GM12878 (cell line): ENCODE results near the gene SERINC5. TPM values are rescaled to one million over a fixed set of nuclear protein-coding genes. Genes with fewer than 3 reads are reported as not detected.

Source experiments
- ATAC-seq: fragments of 200-7000 bp; cut with Tn5 transposase; 3 replicates; pipeline ENCODE4 v1.9.1; 2020; ENCODE audit warnings: mild to moderate bottlenecking, moderate library complexity
- BruUV-seq: library from RNA; stranded (reverse); fragments of 400-500 nt; replicated peaks from 2 replicates; lab custom pipeline; 2021; lab: Mats Ljungman, UMichigan
- CTCF ChIA-PET: fragments of 300-600 bp; sonication (Branson Sonifier 250); formaldehyde crosslinking; extraction: SDS; loops from one replicate; lab custom pipeline; 2021; ENCODE audit warnings: inconsistent platforms; lab: Yijun Ruan, JAX
- POLR2A ChIA-PET: fragments of 350-600 bp; formaldehyde crosslinking; extraction: SDS; loops from one replicate; lab custom pipeline; 2021; ENCODE audit warnings: inconsistent platforms; lab: Charles Lee
- RAD21 ChIA-PET: fragments of 300-600 bp; sonication (Branson Sonifier 250); formaldehyde crosslinking; loops from one replicate; lab custom pipeline; 2023; ENCODE audit warnings: antibody characterized with exemption; ENCODE audit not compliant: unreplicated experiment; lab: Charles Lee
- SMC1A ChIA-PET: fragments of 300-600 bp; sonication (Branson Sonifier 250); formaldehyde crosslinking; loops from one replicate; lab custom pipeline; 2023; ENCODE audit not compliant: unreplicated experiment, uncharacterized antibody; lab: Charles Lee
- DNase-seq: peaks from one replicate; pipeline ENCODE4 v3.0.0-alpha.2; 2011; ENCODE audit warnings: low read depth, low spot score
- FAIRE-seq: peaks from 3 replicates; lab custom pipeline; 2011; peaks lifted over from hg19 to GRCh38; lab: Jason Lieb, UNC
- H2AFZ ChIP-seq: 2 replicates; pipeline ENCODE4 v1.6.0; 2011; ENCODE audit warnings: low read depth, low read length, control low read depth; ENCODE audit not compliant: control insufficient read depth
- H3K27ac ChIP-seq: 2 replicates; pipeline ENCODE4 v1.5.1; 2011; ENCODE audit warnings: control low read depth; ENCODE audit not compliant: control insufficient read depth, insufficient read depth
- H3K27me3 ChIP-seq, 2 experiments: replicated peaks in 1 of 2; 2 replicates each; pipeline versions ENCODE4 v1.6.0 to v1.6.1; 2011; ENCODE audit warnings: low read length in 1 of 2; ENCODE audit not compliant: control insufficient read depth in 2 of 2, insufficient read depth in 2 of 2
- H3K36me3 ChIP-seq, 2 experiments: 2 replicates each; pipeline ENCODE4 v1.5.1; 2011; ENCODE audit warnings: low read length in 1 of 2; ENCODE audit not compliant: control insufficient read depth in 2 of 2, insufficient read depth in 2 of 2
- H3K4me1 ChIP-seq: 2 replicates; pipeline ENCODE4 v1.6.1; 2011; ENCODE audit warnings: mild to moderate bottlenecking, low read length, moderate library complexity, mixed read lengths; ENCODE audit not compliant: control insufficient read depth, insufficient read depth
- H3K4me2 ChIP-seq: 2 replicates; pipeline ENCODE4 v1.6.0; 2011; ENCODE audit warnings: control low read depth; ENCODE audit not compliant: control insufficient read depth, insufficient read depth
- H3K4me3 ChIP-seq: fragments of 200-600 bp; sonication (generic); 2 replicates; pipeline ENCODE4 v1.5.1; 2016
- H3K79me2 ChIP-seq: 2 replicates; pipeline ENCODE4 v1.6.0; 2011; ENCODE audit warnings: low read length; ENCODE audit not compliant: control insufficient read depth, insufficient read depth
- H3K9ac ChIP-seq: 2 replicates; pipeline ENCODE4 v1.8.0; 2011; ENCODE audit warnings: low read length, control low read depth, mixed read lengths; ENCODE audit not compliant: control insufficient read depth, insufficient read depth
- H3K9me3 ChIP-seq: replicated peaks from 3 replicates; pipeline ENCODE4 v1.5.1; 2011; ENCODE audit warnings: mild to moderate bottlenecking, low read length; ENCODE audit not compliant: control insufficient read depth, insufficient read depth
- H4K20me1 ChIP-seq: 2 replicates; pipeline ENCODE4 v1.6.0; 2011; ENCODE audit not compliant: control insufficient read depth, insufficient read depth
- ASH2L ChIP-seq: fragments of 300-600, 200-600 bp; sonication (generic); IDR thresholded peaks from 2 replicates; pipeline ENCODE4 v1.6.1; 2017; ENCODE audit warnings: low read depth, mild to moderate bottlenecking, borderline replicate concordance
- ATF3 ChIP-seq: IDR thresholded peaks from 2 replicates; pipeline ENCODE4 v1.6.1; 2011; ENCODE audit warnings: low read depth, mild to moderate bottlenecking, low read length, moderate library complexity, borderline replicate concordance; ENCODE audit errors: extremely low read depth
- BCL11A ChIP-seq: IDR thresholded peaks from 2 replicates; pipeline ENCODE4 v1.6.1; 2011; ENCODE audit warnings: low read depth, low read length
- CBX5 ChIP-seq: sonication (generic); IDR thresholded peaks from 2 replicates; pipeline ENCODE4 v1.6.1; 2016; ENCODE audit warnings: low read depth, moderate library complexity, mild to moderate bottlenecking, inconsistent platforms
- CEBPB ChIP-seq, 2 experiments: fragments of 150-350 bp in 1 of 2; IDR thresholded peaks; 2 replicates each; pipeline ENCODE4 v1.6.1; 2012 to 2014; ENCODE audit warnings: low read depth in 2 of 2, low read length in 2 of 2, borderline replicate concordance in 1 of 2, inconsistent platforms in 1 of 2
- CHD2 ChIP-seq: IDR thresholded peaks from 2 replicates; pipeline ENCODE4 v1.6.1; 2011; ENCODE audit warnings: low read depth, low read length, improper control_type of control experiment, borderline replicate concordance
- E4F1 ChIP-seq: fragments of 450-650 bp; IDR thresholded peaks from 2 replicates; pipeline ENCODE4 v1.6.1; 2018; ENCODE audit warnings: borderline replicate concordance, mild to moderate bottlenecking; ENCODE audit not compliant: partially characterized antibody
- ELK1 ChIP-seq: IDR thresholded peaks from 2 replicates; pipeline ENCODE4 v1.6.1; 2012; ENCODE audit warnings: low read depth, low read length, improper control_type of control experiment
- ESRRA ChIP-seq: IDR thresholded peaks from 2 replicates; pipeline ENCODE4 v1.6.1; 2012; ENCODE audit warnings: mild to moderate bottlenecking, low read length, improper control_type of control experiment
- HDAC2 ChIP-seq: fragments of 200-600 bp; sonication (generic); IDR thresholded peaks from 2 replicates; pipeline ENCODE4 v1.6.1; 2017
- IRF4 ChIP-seq: IDR thresholded peaks from 2 replicates; pipeline ENCODE4 v1.6.1; 2011; ENCODE audit warnings: low read depth, low read length
- KAT2A ChIP-seq: conservative IDR thresholded peaks from 2 replicates; pipeline ENCODE4 v1.6.1; 2011; ENCODE audit warnings: low read depth, low read length; ENCODE audit not compliant: control insufficient read depth
- MYC ChIP-seq: IDR thresholded peaks from 2 replicates; pipeline ENCODE4 v1.6.1; 2011; ENCODE audit warnings: mild to moderate bottlenecking, low read length, moderate library complexity, inconsistent platforms; ENCODE audit not compliant: insufficient read depth, insufficient replicate concordance, insufficient read length, severe bottlenecking
- NFXL1 ChIP-seq: fragments of 450-650 bp; IDR thresholded peaks from 2 replicates; pipeline ENCODE4 v1.6.1; 2017; ENCODE audit warnings: antibody characterized with exemption, mild to moderate bottlenecking, borderline replicate concordance
- RUNX3 ChIP-seq: IDR thresholded peaks from 2 replicates; pipeline ENCODE4 v1.6.1; 2012; ENCODE audit warnings: low read length, inconsistent platforms
- SIN3A ChIP-seq: IDR thresholded peaks from 2 replicates; pipeline ENCODE4 v1.6.1; 2012; ENCODE audit warnings: low read depth, low read length, improper control_type of control experiment
- SMARCA5 ChIP-seq: fragments of 450-650 bp; IDR thresholded peaks from 2 replicates; pipeline ENCODE4 v1.6.1; 2017; ENCODE audit warnings: mild to moderate bottlenecking
- TAF1 ChIP-seq: IDR thresholded peaks from 2 replicates; pipeline ENCODE4 v1.6.1; 2011; ENCODE audit warnings: mild to moderate bottlenecking, low read depth, low read length, borderline replicate concordance
- ZNF207 ChIP-seq: fragments of 450-650 bp; IDR thresholded peaks from 2 replicates; pipeline ENCODE4 v1.6.1; 2014; ENCODE audit warnings: antibody characterized with exemption, mild to moderate bottlenecking, borderline replicate concordance
- WGBS: methylation state at CpG from one replicate; pipeline ENCODE4 v1.1.6; 2016; ENCODE audit warnings: low lambda C conversion rate; ENCODE audit not compliant: insufficient replicate concordance, insufficient coverage; ENCODE audit errors: missing lambda C conversion rate; 5-methylcytosine and 5-hydroxymethylcytosine counted together
- in situ Hi-C: fragments of 300-500 bp; cut with MboI; formaldehyde crosslinking; loops from 9 replicates; pipeline ENCODE4 v1.14.3; 2018; ENCODE audit warnings: mixed read lengths
- intact Hi-C: fragments of 100-400 bp; cut with micrococcal nuclease; formaldehyde crosslinking; loops from one replicate; pipeline ENCODE4 v1.14.2; 2022; ENCODE audit not compliant: unreplicated experiment
- polyA plus RNA-seq, 11 experiments: library from polyadenylated mRNA; depleted of rRNA in 4 of 11; unstranded in 6 of 11; stranded (reverse) in 5 of 11; fragments of >200 nt; fragmentation: Nextera tagmentation in 4 of 11; fragmentation: Illumina TruSeq in 1 of 11; extraction: Ambion mirVana in 4 of 11; extraction: Trizol in 1 of 11; gene quantifications; 1 replicate in 1 of 11; 2 replicates in 10 of 11; pipeline versions ENCODE4 v1.2.1 to v1.2.3, GENCODE V29; 2011 to 2016; ENCODE audit warnings: inconsistent platforms in 2 of 11, missing spikeins in 2 of 11, low read depth in 1 of 11
- total RNA-seq, 4 experiments: library from RNA; depleted of rRNA in 3 of 4; stranded (reverse); fragments of >200 nt in 3 of 4; fragmentation: Illumina TruSeq in 1 of 4; extraction: Trizol in 1 of 4; gene quantifications; 2 replicates each; pipeline versions ENCODE4 v1.2.1 to v1.2.3, GENCODE V29; 2013 to 2021

Gene SERINC5
- total and polyA plus RNA-seq, 10 of the 15 experiments (the other 5 are each of a cell fraction or from before 2014, with no cell fraction given) = 0.66 to 7.0 (median 2.8) TPM

DNA sequence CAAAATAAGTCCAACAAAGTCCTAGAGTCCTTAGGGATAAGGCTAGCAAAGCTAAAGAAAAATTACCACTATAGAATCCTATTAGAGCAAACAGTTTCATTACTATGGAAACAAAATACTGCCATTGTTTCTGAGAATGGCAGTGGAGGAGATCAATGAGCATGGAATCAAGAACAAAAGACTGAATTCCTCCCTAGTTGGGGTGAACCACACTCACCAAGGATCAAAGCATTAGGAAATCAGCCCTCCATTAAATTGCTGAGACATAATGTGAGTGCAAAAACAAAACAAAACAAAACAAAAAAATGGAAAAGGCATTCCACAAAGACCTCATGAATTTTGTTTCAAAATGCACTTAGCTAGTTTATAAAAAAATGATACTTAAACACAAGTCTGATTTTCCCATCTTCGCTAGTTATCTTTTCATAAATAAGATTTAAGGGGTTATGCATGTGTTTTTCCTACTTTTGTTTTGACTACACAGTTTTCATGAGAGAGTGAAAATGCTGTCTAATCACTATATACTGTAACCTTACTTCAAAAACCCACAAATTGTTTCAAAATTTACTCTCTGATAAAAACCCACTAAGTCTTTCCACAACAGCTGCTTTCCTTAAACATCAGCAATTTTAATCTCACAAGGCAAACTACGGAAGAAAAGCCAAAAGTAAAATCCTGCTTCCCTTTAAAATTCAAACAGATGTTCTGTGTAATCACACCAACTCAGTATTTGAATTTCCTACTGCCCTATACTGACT is 9.7 kb downstream of the SERINC5 start (continued):
- TF ChIP-seq ESRRA (no peak), IRF4 (no peak), ATF3 (no peak), KAT2A (no peak), TAF1 (no peak), CEBPB (IDR thresholded peaks at IDR 0.05; ENCODE audit: borderline replicate concordance in 1 of 2, low read depth in 2 of 2, low read length in 2 of 2) (no peak), RUNX3 (peak; percentile 40; the same call in 1 of the 2 replicates)

DNA sequence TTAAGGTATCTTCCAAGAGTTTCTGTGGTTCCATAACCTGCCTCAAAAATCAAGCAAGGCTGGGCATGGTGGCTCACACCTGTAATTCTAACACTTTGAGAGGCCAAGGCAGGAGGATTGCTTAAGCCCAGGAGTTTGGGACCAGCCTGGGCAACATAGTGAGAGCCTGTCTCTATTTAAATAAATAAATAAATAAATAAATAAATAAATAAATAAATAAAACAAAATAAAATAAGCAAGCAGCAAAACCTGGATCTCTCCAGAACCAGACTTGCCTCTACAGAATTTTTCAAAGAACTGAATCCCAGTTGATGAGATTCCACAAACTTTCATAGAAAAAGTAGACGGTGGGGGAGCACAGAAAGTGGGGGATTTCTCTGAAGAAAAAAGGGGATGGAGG is 12.3 kb downstream of the SERINC5 start:
- Histone ChIP-seq H4K20me1 (no peaks in the 10 kb centered on the region), H3K9ac (no peak overlapping the region), H3K4me2 (no peak overlapping the region), H3K4me3 (no peak overlapping the region), H3K79me2 (no peaks in the 10 kb centered on the region; the same call in none of the 2 replicates), H3K27me3 (no peaks in the 10 kb centered on the region), H2AFZ (no peak overlapping the region), H3K9me3 (peaks cover 25% of the 10 kb centered on the region), H3K4me1 (peaks cover 24% of the 10 kb centered on the region), H3K27ac (no peak overlapping the region), H3K36me3 (no peaks in the 10 kb centered on the region)
- in situ Hi-C loops = no loop called here
- no peak for ATAC-seq
- DNase-seq = no peak
- ChIA-PET RAD21 (no interaction called here), SMC1A (interaction anchor here (1.1 to 6.2 kb wide), 3 partner anchors 12 to 134 kb away, joined by 3 to 70 read pairs (median 6); partner anchors contain the start of gene SERINC5), CTCF (no interaction called here), POLR2A (interaction anchor here (7.1 kb wide), 1 partner anchor 13 kb away, joined by 93 read pairs; the partner anchor contains the start of gene SERINC5)
- intact Hi-C loops = no loop called here
- no TSS peak for BruUV-seq
- WGBS = 88% methylated on average over 1 of the region's 1 CpG
- FAIRE-seq = no peak
- TF ChIP-seq CHD2 (no peak), BCL11A (no peak), HDAC2 (no peak), CBX5 (no peak), E4F1 (no peak), MYC (no peak), NFXL1 (no peak), SIN3A (no peak), ELK1 (no peak), ASH2L (no peak), SMARCA5 (no peak), ZNF207 (no peak)
